NCI-H146 (cell line): ENCODE measurements around the gene MAP7.
"Not testable (repeated sequence)": the region's sequence is repeated elsewhere in the genome, so short reads cannot be mapped to it uniquely, and the experiment has no call there.

Experiments
- DNase-seq: peaks from one replicate; lab custom pipeline; 2025; lab: John Stamatoyannopoulos, UW

The MAP7 gene

DNA sequence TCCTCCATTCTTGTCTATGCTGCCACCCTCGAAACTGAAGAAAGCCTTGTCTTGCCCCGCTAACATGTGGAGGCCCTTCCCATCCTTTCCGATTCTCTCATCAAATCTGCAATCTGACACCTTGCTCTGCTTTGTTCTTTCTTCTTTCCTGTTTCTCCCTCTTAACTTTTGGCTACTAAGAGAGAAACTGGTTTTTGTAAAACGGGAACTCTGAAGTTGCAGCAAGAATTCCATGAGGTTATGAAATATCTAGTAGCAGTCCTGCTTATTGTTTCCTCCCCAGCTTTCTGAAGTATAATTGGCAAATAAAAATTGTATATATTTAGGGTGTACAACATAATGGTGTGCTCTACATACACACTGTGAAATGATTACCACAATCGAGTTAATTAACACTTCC, 80.2 kb downstream of the MAP7 start:
- DNase-seq = no peak

GRCh38 chr6:136469154-136469553, 81.1 kb downstream of the MAP7 start:
- no peak for DNase-seq

GRCh38 chr6:136468711-136469110, 81.5 kb downstream of the MAP7 start:
- no peak for DNase-seq

DNA sequence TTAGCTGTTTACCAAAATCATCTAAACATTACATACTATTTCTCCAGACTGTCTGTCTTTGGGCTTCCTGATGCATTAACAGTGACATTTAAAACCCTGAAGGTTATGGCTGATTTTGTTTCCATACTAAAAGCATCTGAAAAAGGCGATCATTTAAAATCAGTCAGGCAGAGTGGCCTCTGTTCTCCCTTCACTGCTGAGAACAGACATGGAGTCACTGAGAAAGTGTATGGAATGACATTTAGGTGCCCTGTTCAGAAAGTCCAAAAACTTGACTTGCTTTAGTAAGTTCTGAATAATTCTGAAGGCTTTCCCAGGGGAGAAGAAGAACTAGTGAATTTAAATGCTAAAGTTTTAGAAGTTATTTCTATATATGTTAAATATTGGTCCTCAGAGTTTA, 83.0 kb downstream of the MAP7 start:
- no peak for DNase-seq

- peak; percentile 75 for DNase-seq
Observed at GRCh38 chr6:136466777-136467176, 83.4 kb downstream of the MAP7 start.

DNA sequence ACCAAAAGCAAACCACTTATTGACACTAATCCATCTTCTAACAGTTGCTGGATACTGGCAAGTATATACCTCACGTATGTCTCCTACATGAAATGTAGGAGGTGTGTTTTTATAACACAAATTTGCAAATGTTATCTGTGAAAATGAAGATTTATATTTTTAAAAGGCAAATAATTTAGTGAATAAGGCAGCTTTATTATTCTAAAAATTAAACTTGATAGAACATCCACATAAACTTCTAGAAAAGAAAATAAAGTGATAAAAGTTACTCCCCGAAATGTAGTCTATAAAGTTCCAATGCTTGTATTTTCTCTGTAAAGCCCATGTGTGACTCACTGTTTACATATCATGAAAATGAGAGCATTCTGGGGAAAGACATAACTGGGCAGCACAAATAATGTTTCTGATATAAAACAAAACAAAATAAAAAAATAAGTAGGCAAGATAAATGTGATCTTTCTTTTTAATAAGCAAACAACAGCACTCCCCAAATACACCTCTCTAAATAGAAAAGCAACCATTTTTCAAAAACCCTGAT, 84.4 kb downstream of the MAP7 start:
- DNase-seq = no peak

GRCh38 chr6:136464874-136465273, 85.3 kb downstream of the MAP7 start:
- DNase-seq = peak; percentile 41

DNA sequence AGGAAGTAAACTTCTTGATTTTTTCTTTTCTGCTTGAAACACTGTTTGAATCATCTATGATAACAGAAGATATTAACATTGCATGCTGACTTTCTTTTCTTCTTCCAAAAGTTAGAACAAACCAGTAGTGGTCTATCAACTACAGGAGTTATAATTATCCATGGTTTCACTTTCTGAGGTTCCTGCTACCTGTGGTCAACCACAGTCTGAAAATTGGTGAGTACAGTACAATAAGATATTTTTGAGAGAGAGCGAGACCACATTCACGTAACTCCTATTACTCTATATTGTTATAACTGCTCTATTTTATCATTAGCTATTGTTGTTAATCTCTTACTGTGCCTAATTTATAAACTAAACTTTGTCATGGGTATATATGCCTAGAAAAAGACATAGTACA, 86.1 kb downstream of the MAP7 start:
- no peak for DNase-seq

DNA sequence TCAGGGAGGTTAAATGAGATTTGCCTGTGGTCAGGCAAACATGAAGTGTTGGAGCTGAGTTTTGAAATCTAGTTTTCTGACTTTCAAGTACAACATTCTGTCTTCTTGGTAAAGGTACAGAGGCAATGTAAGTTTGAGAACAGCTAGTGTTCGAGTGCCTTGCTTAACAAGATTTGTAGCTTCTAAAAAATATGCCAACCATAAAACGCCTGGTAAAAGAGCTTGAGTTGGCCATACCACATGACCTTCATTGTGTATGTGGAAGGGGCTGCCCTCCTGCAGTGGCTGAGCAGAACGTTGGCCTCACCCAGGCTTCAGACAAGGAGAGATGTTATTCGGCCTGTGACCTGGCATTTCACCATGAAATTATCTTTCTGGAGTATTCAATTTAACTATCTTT, 86.5 kb downstream of the MAP7 start:
- no peak for DNase-seq

DNA sequence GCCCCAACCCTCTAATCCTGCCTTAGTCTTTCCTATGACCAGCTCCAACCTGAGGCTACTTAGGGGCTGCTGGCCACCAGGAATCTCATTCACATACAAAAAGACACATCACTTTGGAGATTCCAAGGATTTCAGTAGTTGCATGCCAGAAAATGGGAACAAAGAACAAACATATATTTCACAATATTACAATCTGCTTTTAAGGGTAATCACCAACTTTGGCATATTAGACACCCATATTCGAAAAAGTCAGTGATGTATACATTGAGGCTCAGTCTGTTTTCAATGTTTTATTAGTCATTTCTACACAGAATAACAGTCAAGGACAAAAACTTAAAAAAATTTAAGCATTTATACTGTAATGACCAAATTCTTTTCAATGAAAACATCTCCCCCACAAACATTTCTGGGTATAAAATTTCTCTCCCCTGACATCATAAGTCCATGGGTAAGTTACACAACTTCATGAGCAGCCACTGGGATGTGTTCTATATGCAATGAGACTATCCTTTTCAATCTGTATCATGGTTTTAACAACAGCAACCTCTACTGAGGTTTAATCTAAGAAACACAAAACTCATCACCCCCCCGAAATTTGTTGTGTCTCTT, 103.5 kb downstream of the MAP7 start:
- DNase-seq = no peak

GRCh38 chr6:136446145-136446544, 104.1 kb downstream of the MAP7 start:
- DNase-seq = no peak

- no peak for DNase-seq
Observed at GRCh38 chr6:136445063-136445462, 105.2 kb downstream of the MAP7 start.

GRCh38 chr6:136440203-136440602, 110.0 kb downstream of the MAP7 start:
- no peak for DNase-seq

DNA sequence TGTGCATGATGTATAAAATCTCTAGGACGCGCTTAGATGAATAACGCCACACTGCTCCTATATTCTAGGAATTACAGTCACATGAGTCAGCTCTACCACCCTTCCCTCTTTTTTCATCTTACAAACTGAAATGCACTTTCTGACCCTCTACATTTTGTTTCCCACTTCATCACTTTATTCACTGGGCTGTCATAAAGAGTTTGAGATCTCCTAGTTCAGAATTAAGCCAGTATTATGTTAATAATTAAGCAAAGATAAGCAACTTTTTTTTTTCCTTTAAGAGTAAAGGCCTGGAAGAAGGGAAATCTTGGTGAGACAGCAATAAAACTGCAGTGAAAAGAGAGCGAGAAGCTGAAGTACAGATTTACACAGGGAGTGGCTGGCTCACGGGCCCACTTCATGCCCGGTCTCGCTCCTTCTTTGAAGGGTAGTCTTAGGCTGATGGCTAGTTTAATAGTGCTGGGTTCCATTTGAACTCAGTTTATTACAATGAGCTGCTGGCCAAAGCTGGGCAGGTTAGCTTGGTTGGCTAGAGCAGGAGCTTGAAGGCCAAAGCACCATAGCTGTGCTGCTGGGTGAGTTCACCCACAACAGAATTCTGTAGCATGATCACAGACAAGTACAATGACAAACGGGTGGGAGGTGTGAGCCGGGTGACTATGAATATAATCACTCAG, 110.6 kb downstream of the MAP7 start:
- no peak for DNase-seq

DNA sequence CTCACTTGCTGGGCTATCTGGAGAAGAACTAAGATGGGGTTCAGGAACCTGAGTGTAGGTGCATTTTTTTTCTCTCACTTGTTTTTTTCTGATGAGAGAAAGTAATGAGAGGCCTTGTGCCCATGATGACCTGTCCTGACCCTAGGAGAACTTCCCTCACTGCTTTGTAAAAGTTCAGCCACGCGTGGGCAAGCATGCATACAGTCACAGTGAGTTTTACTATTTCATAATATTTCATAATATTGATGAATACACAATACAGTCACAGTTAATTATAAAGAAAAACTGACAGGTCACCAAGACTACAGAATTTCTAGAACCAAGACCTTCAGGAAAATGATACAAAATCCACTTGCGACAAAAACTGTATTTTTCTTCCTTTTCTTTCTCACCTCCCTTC, 111.8 kb downstream of the MAP7 start:
- no peak for DNase-seq

GRCh38 chr6:136437246-136437645, 113.0 kb downstream of the MAP7 start:
- no peak for DNase-seq

DNA sequence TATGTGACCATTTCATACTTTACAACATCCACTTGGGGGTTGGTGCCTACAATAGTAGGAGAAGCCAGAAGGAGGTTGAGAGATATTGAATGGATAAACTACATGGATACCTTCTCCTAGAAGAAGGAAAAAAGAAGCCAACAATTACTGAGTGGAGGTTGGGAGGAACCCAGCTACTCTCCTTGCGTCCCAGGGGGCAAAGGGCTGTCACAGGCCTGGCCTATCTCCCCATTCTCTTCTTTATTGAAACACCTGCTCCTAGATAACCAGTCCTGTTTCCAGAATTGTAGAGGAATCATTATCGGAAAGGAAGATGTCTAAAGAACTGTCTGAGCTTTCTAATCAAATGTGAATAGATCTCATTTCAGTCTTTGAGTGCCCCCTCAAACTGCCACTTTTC, 115.1 kb downstream of the MAP7 start:
- peak; percentile 85 for DNase-seq

GRCh38 chr6:136431306-136431705, 118.9 kb downstream of the MAP7 start:
- DNase-seq = not testable (repeated sequence)

DNA sequence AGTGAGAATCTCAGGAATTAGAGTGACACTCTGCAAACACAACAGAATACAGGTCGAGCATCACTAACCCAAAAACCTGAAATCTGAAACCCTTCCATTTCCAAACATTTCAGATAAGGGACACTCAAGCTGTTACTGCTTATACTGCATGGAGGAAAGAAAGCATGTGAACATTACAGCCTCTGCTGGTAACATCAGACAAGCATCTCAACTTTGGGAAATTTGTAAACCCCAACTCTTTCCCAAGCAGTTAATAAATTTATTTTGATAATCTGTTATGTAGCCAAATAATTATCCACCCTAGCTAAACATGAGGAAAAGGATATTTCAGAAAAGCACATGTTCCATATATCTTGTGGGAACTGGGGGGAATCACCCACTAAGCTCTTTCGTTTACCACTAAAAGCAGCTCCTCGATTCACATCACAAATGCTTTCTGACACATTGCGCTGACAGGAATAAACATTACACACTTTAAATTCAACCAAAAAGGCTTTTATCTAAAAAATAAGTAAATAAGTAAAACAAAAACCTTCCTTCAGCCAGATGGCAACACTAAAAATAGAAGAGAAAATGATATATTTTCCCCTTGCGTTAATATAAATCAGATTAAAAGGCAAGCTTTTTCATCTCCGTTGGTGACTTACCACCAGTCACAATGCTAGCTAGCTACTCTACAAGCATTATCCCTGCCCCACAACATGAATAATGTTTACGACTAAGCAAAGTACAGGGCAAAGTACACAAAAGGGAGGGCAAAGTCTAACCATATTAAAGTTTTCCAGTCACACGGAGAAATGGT, 120.8 kb downstream of the MAP7 start:
- DNase-seq = peak; percentile 61

DNA sequence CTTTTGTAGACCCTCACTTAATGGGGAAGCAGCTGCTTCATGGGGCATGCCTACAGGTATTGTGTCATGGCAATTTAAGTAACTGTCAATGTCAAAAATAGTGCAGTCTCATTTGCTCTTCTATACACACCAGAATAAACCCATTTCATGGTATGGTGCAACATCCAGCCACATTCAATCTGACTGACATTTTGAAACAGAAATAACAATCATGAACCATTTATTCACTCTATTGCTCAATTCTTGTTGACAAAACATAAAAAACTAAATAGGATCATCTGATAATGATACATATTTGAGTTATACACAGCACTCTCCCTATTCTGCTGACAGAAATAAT, 122.9 kb downstream of the MAP7 start:
- no peak for DNase-seq

GRCh38 chr6:136426627-136427377, 123.4 kb downstream of the MAP7 start:
- no peak for DNase-seq

- no peak for DNase-seq
Observed at GRCh38 chr6:136425793-136426192, 124.4 kb downstream of the MAP7 start.
